ENCODE results near the gene HMCN1. TPM values are rescaled to one million over a fixed set of nuclear protein-coding genes. Genes with fewer than 3 reads are reported as not detected.

HMCN1 gene
- total RNA-seq, 4 donors from 2014 or later = 3.3 to 8.9 (median 6.6) TPM

DNA sequence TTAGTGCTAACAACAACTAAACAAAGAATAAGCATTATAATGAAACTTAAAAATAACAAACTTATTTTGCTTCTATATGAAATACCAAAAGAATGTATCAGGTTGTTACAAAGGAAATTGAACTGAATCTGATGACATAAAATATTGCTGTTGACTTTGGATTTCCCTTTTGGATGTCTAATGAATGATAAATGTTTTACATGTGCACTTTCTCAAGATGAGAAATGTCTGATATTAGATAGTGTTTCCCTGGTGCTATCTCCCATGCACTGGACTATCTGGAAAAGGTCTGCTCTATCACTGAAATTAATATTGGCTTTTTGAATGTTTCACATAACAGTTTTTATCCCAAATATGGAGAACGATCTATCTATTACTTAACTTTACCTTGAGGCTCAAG, 179.9 kb downstream of the HMCN1 start:
- DNase-seq = no peak
- no peak overlapping the region for H3K4me3 ChIP-seq (replicated peaks in 1 of 3)
- no peaks in the 10 kb centered on the region for H3K27me3 ChIP-seq
- intact Hi-C loops (cut with DNase I) = no loop called here
- H3K4me1 ChIP-seq = no peaks in the 10 kb centered on the region
- TF ChIP-seq, protein P1, sequence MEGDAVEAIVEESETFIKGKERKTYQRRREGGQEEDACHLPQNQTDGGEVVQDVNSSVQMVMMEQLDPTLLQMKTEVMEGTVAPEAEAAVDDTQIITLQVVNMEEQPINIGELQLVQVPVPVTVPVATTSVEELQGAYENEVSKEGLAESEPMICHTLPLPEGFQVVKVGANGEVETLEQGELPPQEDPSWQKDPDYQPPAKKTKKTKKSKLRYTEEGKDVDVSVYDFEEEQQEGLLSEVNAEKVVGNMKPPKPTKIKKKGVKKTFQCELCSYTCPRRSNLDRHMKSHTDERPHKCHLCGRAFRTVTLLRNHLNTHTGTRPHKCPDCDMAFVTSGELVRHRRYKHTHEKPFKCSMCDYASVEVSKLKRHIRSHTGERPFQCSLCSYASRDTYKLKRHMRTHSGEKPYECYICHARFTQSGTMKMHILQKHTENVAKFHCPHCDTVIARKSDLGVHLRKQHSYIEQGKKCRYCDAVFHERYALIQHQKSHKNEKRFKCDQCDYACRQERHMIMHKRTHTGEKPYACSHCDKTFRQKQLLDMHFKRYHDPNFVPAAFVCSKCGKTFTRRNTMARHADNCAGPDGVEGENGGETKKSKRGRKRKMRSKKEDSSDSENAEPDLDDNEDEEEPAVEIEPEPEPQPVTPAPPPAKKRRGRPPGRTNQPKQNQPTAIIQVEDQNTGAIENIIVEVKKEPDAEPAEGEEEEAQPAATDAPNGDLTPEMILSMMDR (IDR thresholded peaks at IDR 0.05) = no peak
- TF ChIP-seq POLR2A (IDR thresholded peaks at IDR 0.05) = no peak
- 88 to 91% methylated on average over 1 of the region's 1 CpG for WGBS, 2 donors
- H3K27ac ChIP-seq = no peak overlapping the region
- H3K36me3 ChIP-seq = no peaks in the 10 kb centered on the region
- H3K9me3 ChIP-seq = no peaks in the 10 kb centered on the region

- H3K27ac ChIP-seq = no peak overlapping the region
- no peaks in the 10 kb centered on the region for H3K4me1 ChIP-seq
- no peaks in the 10 kb centered on the region for H3K27me3 ChIP-seq
- no peaks in the 10 kb centered on the region for H3K36me3 ChIP-seq
- intact Hi-C loops (cut with DNase I) = no loop called here
- no peak overlapping the region for H3K4me3 ChIP-seq (replicated peaks in 1 of 3)
- DNase-seq = no peak
- H3K9me3 ChIP-seq = no peaks in the 10 kb centered on the region
- TF ChIP-seq, protein P1 (IDR thresholded peaks at IDR 0.05) = no peak
- TF ChIP-seq POLR2A (IDR thresholded peaks at IDR 0.05) = no peak
Measured at GRCh38 chr1:185916861-185917260, 182.7 kb downstream of the HMCN1 start.

GRCh38 chr1:185917646-185918045, 183.5 kb downstream of the HMCN1 start:
- WGBS, 2 donors = 69 to 87% methylated on average over 3 of the region's 3 CpGs
- H3K9me3 ChIP-seq = no peaks in the 10 kb centered on the region
- intact Hi-C loops (cut with DNase I) = no loop called here
- H3K27ac ChIP-seq = no peak overlapping the region
- H3K4me1 ChIP-seq = no peaks in the 10 kb centered on the region
- DNase-seq = peak; percentile 7 to 28
- TF ChIP-seq, protein P1 (IDR thresholded peaks at IDR 0.05) = no peak
- no peak for TF ChIP-seq POLR2A (IDR thresholded peaks at IDR 0.05)
- H3K27me3 ChIP-seq = no peaks in the 10 kb centered on the region
- H3K4me3 ChIP-seq (replicated peaks in 1 of 3) = no peak overlapping the region
- no peaks in the 10 kb centered on the region for H3K36me3 ChIP-seq

DNA sequence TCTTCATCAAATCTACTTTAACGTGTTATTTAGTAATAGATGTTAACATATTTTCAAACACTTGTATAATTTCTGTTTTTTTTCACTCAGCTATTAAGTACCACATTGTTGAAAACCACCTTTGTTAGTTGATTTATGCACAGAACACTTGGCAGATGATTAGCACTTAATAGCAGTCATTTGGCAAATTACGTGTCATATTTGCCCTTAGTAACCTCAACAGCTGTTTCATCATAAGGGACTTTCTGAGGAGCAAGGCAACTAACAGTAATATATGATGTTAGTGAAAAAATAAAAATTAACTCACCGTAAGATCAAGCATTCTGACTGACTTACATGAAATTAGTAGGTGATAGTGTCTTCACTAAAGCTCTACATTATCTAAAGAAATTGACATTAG, 186.4 kb downstream of the HMCN1 start:
- 82 to 84% methylated on average over 3 of the region's 3 CpGs for WGBS, 2 donors
- TF ChIP-seq, protein P1 (IDR thresholded peaks at IDR 0.05) = no peak
- no peak for TF ChIP-seq POLR2A (IDR thresholded peaks at IDR 0.05)

DNA sequence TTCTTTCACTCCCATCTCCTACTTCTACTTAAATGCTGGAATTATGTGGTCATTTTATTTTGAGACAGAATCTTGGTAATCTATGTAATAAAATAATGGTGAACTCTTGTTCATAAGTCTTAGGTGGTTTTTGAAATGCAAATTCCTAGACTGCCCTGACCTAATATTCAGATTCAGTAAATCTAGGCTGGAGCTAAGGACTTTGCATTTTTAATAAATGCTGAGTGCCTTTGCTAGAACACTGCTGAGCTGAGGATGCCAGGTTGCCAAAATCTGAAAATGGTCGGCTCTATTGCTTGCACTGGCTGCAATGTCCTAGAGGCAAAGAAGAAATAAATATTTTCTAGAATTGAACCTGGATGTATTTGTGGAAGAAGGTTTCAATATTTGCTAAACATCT, 187.4 kb downstream of the HMCN1 start:
- 90 to 94% methylated on average over 1 of the region's 1 CpG for WGBS, 2 donors

More for the DNA sequence above, 186.4 kb downstream of the HMCN1 start:
- H3K9me3 ChIP-seq = no peaks in the 10 kb centered on the region
- no peaks in the 10 kb centered on the region for H3K36me3 ChIP-seq
- no peak for DNase-seq
- no peaks in the 10 kb centered on the region for H3K4me1 ChIP-seq
- intact Hi-C loops (cut with DNase I) = no loop called here
- no peaks in the 10 kb centered on the region for H3K27me3 ChIP-seq
- no peak overlapping the region for H3K4me3 ChIP-seq (replicated peaks in 1 of 3)
- H3K27ac ChIP-seq = no peak overlapping the region

More for the DNA sequence above, 187.4 kb downstream of the HMCN1 start:
- TF ChIP-seq, protein P1 (IDR thresholded peaks at IDR 0.05) = no peak
- no peak for TF ChIP-seq POLR2A (IDR thresholded peaks at IDR 0.05)
- Histone ChIP-seq H3K4me3 (replicated peaks in 1 of 3) (no peak overlapping the region), H3K36me3 (no peaks in the 10 kb centered on the region), H3K27me3 (no peaks in the 10 kb centered on the region), H3K4me1 (no peaks in the 10 kb centered on the region), H3K27ac (no peak overlapping the region), H3K9me3 (no peaks in the 10 kb centered on the region)
- intact Hi-C loops (cut with DNase I) = no loop called here
- DNase-seq = no peak

All from thyroid gland (tissue), 4 donors.